Neural cell (in vitro differentiated cells): Measurements from ENCODE around the gene ZNF362. TPM values are rescaled to one million over a fixed set of nuclear protein-coding genes. Genes with fewer than 3 reads are reported as not detected.

Source experiments
- H2AFZ ChIP-seq: fragments of 200-600, 300-800 bp; sonication (generic), shearing (Covaris generic); 2 replicates; pipeline ENCODE4 v1.6.0; 2014; ENCODE audit warnings: low read depth, mild to moderate bottlenecking, antibody characterized with exemption, low read length, moderate library complexity
- H3F3A ChIP-seq: fragments of 200-600 bp; shearing (Covaris generic); 2 replicates; pipeline ENCODE4 v1.6.1; 2016; ENCODE audit warnings: mild to moderate bottlenecking, moderate library complexity, mixed read lengths, antibody characterized with exemption, low read length; ENCODE audit not compliant: insufficient read depth, poor library complexity, severe bottlenecking
- H3K27ac ChIP-seq: fragments of 200-600, 300-800 bp; sonication (generic), shearing (Covaris generic); 2 replicates; pipeline ENCODE4 v1.5.1; 2014; ENCODE audit warnings: mild to moderate bottlenecking, low read length, moderate library complexity
- H3K27me3 ChIP-seq: fragments of 300-800, 200-600 bp; sonication (generic), shearing (Covaris generic); 2 replicates; pipeline ENCODE4 v1.6.0; 2014; ENCODE audit warnings: mild to moderate bottlenecking, low read depth, low read length, moderate library complexity; ENCODE audit not compliant: insufficient read depth
- H3K36me3 ChIP-seq: fragments of 300-800, 200-600 bp; sonication (generic), shearing (Covaris generic); 2 replicates; pipeline ENCODE4 v1.5.1; 2014; ENCODE audit warnings: mild to moderate bottlenecking, antibody characterized with exemption, low read length, moderate library complexity; ENCODE audit not compliant: insufficient read depth
- H3K4me2 ChIP-seq: fragments of 300-800, 200-600 bp; sonication (generic), shearing (Covaris generic); 2 replicates; pipeline ENCODE4 v1.6.0; 2014; ENCODE audit warnings: mild to moderate bottlenecking, low read length
- H3K4me3 ChIP-seq: fragments of 300-800, 200-600 bp; sonication (generic), shearing (Covaris generic); 2 replicates; pipeline ENCODE4 v1.5.1; 2014; ENCODE audit warnings: mild to moderate bottlenecking, low read length, moderate library complexity
- H3K79me2 ChIP-seq: fragments of 200-600 bp; shearing (Covaris generic); replicated peaks from 2 replicates; pipeline ENCODE4 v1.6.0; 2014; ENCODE audit warnings: mild to moderate bottlenecking, low read length, moderate library complexity; ENCODE audit not compliant: insufficient read depth
- H3K9ac ChIP-seq: fragments of 300-800, 200-600 bp; sonication (generic), shearing (Covaris generic); 2 replicates; pipeline ENCODE4 v1.6.1; 2016; ENCODE audit warnings: mild to moderate bottlenecking, low read length, mixed read lengths
- H3K9me2 ChIP-seq: fragments of 200-600 bp; shearing (Covaris generic); 2 replicates; pipeline ENCODE4 v1.6.1; 2016; ENCODE audit warnings: mild to moderate bottlenecking, low read length, mixed read lengths; ENCODE audit not compliant: insufficient read depth
- H3K9me3 ChIP-seq: fragments of 200-600, 300-800 bp; sonication (generic), shearing (Covaris generic); 2 replicates; pipeline ENCODE4 v1.6.1; 2016; ENCODE audit warnings: mild to moderate bottlenecking, mixed run types, low read length, moderate library complexity, mixed read lengths
- H4K20me1 ChIP-seq: fragments of 200-600 bp; shearing (Covaris generic); 2 replicates; pipeline ENCODE4 v1.6.1; 2016; ENCODE audit warnings: mild to moderate bottlenecking, mixed run types; ENCODE audit not compliant: insufficient read depth
- EP300 ChIP-seq: fragments of 450-650 bp; conservative IDR thresholded peaks from 2 replicates; pipeline ENCODE4 v1.6.1; 2014; ENCODE audit warnings: antibody characterized with exemption, mild to moderate bottlenecking, moderate library complexity; ENCODE audit not compliant: poor library complexity, severe bottlenecking
- EZH2 ChIP-seq: fragments of 200-600, 300-800 bp; shearing (Covaris generic), sonication (generic); IDR thresholded peaks from 2 replicates; pipeline ENCODE4 v1.6.1; 2014; ENCODE audit warnings: antibody characterized with exemption, low read length, borderline replicate concordance, mild to moderate bottlenecking; ENCODE audit not compliant: insufficient read depth, poor library complexity, severe bottlenecking
- MXI1 ChIP-seq: fragments of 450-650 bp; conservative IDR thresholded peaks from 2 replicates; pipeline ENCODE4 v1.6.1; 2014; ENCODE audit warnings: antibody characterized with exemption, mild to moderate bottlenecking; ENCODE audit not compliant: poor library complexity, severe bottlenecking
- POLR2AphosphoS5 ChIP-seq: IDR thresholded peaks from 2 replicates; pipeline ENCODE4 v1.6.1; 2012
- RAD21 ChIP-seq: fragments of 450-650 bp; conservative IDR thresholded peaks from 2 replicates; pipeline ENCODE4 v1.6.1; 2014; ENCODE audit warnings: antibody characterized with exemption, mild to moderate bottlenecking, moderate library complexity
- SMC3 ChIP-seq: fragments of 450-650 bp; conservative IDR thresholded peaks from 2 replicates; pipeline ENCODE4 v1.6.1; 2014; ENCODE audit warnings: antibody characterized with exemption, mild to moderate bottlenecking, moderate library complexity; ENCODE audit not compliant: poor library complexity
- TAF1 ChIP-seq: IDR thresholded peaks from 2 replicates; pipeline ENCODE4 v1.6.1; 2012; ENCODE audit warnings: low read depth
- polyA plus RNA-seq: library from polyadenylated mRNA; depleted of rRNA; stranded (reverse); fragments of >200 nt; gene quantifications from 2 replicates; pipeline ENCODE4 v1.2.3, GENCODE V29; 2014
- TF ChIP-seq, protein P1 (sequence below): fragments of 450-650 bp; IDR thresholded peaks from 2 replicates; pipeline ENCODE4 v1.5.1; 2014; ENCODE audit warnings: antibody characterized with exemption, mild to moderate bottlenecking, moderate library complexity; ENCODE audit not compliant: poor library complexity, severe bottlenecking
- TF ChIP-seq, protein P2 (sequence below): IDR thresholded peaks from 2 replicates; pipeline ENCODE4 v1.6.1; 2012; ENCODE audit warnings: borderline replicate concordance

The ZNF362 gene
- polyA plus RNA-seq, 1 donor from 2014 or later, result 17.6 TPM

GRCh38 chr1:33300673-33301072 is 44.4 kb downstream of the ZNF362 start:
- no peak for TF ChIP-seq TAF1
- TF ChIP-seq EZH2, result no peak
- no peak for TF ChIP-seq RAD21
- TF ChIP-seq SMC3, result no peak
- TF ChIP-seq, protein P1, sequence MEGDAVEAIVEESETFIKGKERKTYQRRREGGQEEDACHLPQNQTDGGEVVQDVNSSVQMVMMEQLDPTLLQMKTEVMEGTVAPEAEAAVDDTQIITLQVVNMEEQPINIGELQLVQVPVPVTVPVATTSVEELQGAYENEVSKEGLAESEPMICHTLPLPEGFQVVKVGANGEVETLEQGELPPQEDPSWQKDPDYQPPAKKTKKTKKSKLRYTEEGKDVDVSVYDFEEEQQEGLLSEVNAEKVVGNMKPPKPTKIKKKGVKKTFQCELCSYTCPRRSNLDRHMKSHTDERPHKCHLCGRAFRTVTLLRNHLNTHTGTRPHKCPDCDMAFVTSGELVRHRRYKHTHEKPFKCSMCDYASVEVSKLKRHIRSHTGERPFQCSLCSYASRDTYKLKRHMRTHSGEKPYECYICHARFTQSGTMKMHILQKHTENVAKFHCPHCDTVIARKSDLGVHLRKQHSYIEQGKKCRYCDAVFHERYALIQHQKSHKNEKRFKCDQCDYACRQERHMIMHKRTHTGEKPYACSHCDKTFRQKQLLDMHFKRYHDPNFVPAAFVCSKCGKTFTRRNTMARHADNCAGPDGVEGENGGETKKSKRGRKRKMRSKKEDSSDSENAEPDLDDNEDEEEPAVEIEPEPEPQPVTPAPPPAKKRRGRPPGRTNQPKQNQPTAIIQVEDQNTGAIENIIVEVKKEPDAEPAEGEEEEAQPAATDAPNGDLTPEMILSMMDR, result no peak
- TF ChIP-seq MXI1, result no peak
- no peak for TF ChIP-seq POLR2AphosphoS5
- no peak for TF ChIP-seq EP300
- TF ChIP-seq, protein P2, sequence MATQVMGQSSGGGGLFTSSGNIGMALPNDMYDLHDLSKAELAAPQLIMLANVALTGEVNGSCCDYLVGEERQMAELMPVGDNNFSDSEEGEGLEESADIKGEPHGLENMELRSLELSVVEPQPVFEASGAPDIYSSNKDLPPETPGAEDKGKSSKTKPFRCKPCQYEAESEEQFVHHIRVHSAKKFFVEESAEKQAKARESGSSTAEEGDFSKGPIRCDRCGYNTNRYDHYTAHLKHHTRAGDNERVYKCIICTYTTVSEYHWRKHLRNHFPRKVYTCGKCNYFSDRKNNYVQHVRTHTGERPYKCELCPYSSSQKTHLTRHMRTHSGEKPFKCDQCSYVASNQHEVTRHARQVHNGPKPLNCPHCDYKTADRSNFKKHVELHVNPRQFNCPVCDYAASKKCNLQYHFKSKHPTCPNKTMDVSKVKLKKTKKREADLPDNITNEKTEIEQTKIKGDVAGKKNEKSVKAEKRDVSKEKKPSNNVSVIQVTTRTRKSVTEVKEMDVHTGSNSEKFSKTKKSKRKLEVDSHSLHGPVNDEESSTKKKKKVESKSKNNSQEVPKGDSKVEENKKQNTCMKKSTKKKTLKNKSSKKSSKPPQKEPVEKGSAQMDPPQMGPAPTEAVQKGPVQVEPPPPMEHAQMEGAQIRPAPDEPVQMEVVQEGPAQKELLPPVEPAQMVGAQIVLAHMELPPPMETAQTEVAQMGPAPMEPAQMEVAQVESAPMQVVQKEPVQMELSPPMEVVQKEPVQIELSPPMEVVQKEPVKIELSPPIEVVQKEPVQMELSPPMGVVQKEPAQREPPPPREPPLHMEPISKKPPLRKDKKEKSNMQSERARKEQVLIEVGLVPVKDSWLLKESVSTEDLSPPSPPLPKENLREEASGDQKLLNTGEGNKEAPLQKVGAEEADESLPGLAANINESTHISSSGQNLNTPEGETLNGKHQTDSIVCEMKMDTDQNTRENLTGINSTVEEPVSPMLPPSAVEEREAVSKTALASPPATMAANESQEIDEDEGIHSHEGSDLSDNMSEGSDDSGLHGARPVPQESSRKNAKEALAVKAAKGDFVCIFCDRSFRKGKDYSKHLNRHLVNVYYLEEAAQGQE, result no peak
- no peak overlapping the region for H3K4me2 ChIP-seq
- H3K9ac ChIP-seq, result no peak overlapping the region
- H3K27me3 ChIP-seq, result no peaks in the 10 kb centered on the region
- no peak overlapping the region for H2AFZ ChIP-seq
- no peaks in the 10 kb centered on the region for H4K20me1 ChIP-seq
- no peaks in the 10 kb centered on the region for H3K9me2 ChIP-seq
- no peak overlapping the region for H3K4me3 ChIP-seq
- H3K36me3 ChIP-seq, result no peaks in the 10 kb centered on the region
- no peaks in the 10 kb centered on the region for H3K9me3 ChIP-seq
- H3F3A ChIP-seq, result no peaks in the 10 kb centered on the region
- H3K27ac ChIP-seq, result no peak overlapping the region
- H3K79me2 ChIP-seq, result no peaks in the 10 kb centered on the region

DNA sequence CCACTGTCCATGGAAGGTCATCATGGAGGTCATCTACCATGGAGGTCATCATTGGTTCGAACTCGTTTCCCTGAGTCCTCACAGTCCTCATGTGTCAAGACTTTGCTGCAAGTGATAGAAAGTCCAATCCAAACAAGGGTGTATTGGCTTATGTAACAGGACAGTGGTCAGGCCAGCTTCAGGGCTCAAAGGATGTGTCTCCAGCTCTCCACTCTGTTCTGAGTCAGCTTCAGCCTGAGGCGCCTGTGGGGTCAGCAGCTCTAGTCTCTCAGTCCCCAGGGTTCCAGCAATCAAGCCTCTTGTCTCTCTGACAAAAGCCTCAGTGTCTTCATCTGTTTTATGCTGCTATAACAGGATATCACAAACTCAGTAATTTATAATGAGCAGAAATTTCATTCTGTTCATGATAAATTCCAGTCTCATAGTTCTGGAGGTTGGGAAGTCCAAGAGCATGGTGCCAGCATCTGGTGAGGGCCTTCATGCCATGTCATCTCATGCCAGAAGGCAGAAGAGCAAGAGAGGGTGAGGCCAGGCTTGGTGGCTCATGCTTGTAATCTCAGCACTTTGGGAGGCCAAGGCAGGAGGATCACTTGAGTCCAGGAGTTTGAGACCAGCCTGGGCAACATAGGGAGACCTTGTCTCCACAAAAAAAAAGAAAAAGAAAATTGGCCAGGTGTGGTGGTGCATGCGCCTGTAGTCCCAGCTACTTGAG is 45.1 kb downstream of the ZNF362 start:
- no peak overlapping the region for H3K27ac ChIP-seq
- H3K9ac ChIP-seq, result no peak overlapping the region
- H3K79me2 ChIP-seq, result no peaks in the 10 kb centered on the region
- H3F3A ChIP-seq, result no peaks in the 10 kb centered on the region
- H3K4me2 ChIP-seq, result no peak overlapping the region
- no peak overlapping the region for H2AFZ ChIP-seq
- no peak overlapping the region for H3K4me3 ChIP-seq
- TF ChIP-seq EZH2 (no peak), POLR2AphosphoS5 (no peak), TAF1 (no peak), RAD21 (no peak), SMC3 (no peak), EP300 (no peak)
- TF ChIP-seq, protein P1, result no peak
- TF ChIP-seq, protein P2, result no peak
- H3K36me3 ChIP-seq, result no peaks in the 10 kb centered on the region
- H3K9me3 ChIP-seq, result no peaks in the 10 kb centered on the region
- no peaks in the 10 kb centered on the region for H3K27me3 ChIP-seq
- no peaks in the 10 kb centered on the region for H3K9me2 ChIP-seq
- no peaks in the 10 kb centered on the region for H4K20me1 ChIP-seq
